ENCODE data around the gene ARMH1. TPM values are rescaled to one million over a fixed set of nuclear protein-coding genes. Genes with fewer than 3 reads are reported as not detected.
A peak's percentile ranks its signal among the peaks of the same experiment; 100 is the strongest.
"Not testable (repeated sequence)": the region's sequence is repeated elsewhere in the genome, so short reads cannot be mapped to it uniquely, and the experiment has no call there.

The ARMH1 gene
- total RNA-seq, 1 experiment from 2014 or later = 0.15 TPM

DNA sequence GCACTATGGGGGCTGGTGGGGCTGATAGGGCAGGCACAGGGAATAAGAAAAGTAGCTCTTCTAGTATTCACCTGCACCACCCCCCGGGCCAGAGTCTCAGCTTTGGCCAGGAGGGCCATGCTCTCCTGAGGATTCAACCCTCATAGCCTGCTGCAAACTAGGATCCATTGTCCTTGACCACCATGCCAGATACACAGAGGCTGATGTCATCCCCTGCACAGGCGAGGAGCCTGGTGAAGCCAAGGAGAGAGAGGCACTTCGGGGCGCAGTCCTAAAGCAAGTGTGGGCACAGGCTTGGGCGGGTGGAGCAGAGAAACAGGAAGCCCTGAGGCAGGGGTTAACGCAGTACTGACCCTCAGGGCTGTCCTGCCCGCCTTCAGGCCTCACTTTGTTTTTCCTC lies 29.7 kb upstream of the ARMH1 start:
- DNase-seq (ENCODE audit: low spot score) = no peak

DNA sequence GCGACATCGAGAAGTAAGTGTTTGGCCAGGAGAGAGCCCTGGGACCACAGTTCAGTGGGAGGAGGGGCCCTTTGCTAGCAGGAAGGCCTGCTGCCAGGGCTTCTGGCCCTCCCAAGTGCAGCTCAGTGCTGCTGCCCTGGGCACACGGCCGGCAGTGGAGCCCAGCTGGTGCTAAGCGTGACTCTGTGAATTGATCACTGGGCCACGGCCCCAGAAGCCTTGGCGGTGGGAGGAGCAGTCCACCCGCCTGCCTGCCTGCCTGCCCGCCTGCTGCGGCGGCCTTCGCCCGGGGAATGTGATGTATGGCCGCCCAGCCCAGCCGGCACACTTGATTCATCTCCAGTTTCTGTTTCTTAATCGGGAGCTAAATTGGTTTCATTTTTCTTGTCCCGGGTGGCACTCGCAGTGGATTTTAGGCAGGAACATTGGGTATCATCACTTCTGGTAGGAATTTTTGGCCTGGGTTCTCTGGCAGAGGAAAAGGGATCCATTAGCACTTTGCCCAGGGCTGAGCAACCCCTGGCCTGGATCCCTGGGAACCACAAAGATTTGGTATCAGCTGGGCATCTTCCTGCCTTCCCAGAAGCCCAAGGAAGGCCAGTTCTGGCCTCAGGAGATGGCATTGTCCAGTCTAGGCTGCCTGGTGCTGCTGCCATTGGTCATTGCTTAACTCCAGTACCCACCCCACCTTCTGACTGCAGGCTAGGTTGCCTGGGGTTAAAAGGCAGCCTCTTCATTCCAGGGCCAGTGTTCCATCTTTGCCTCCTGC lies 28.9 kb upstream of the ARMH1 start:
- DNase-seq (ENCODE audit: low spot score) = no peak

DNA sequence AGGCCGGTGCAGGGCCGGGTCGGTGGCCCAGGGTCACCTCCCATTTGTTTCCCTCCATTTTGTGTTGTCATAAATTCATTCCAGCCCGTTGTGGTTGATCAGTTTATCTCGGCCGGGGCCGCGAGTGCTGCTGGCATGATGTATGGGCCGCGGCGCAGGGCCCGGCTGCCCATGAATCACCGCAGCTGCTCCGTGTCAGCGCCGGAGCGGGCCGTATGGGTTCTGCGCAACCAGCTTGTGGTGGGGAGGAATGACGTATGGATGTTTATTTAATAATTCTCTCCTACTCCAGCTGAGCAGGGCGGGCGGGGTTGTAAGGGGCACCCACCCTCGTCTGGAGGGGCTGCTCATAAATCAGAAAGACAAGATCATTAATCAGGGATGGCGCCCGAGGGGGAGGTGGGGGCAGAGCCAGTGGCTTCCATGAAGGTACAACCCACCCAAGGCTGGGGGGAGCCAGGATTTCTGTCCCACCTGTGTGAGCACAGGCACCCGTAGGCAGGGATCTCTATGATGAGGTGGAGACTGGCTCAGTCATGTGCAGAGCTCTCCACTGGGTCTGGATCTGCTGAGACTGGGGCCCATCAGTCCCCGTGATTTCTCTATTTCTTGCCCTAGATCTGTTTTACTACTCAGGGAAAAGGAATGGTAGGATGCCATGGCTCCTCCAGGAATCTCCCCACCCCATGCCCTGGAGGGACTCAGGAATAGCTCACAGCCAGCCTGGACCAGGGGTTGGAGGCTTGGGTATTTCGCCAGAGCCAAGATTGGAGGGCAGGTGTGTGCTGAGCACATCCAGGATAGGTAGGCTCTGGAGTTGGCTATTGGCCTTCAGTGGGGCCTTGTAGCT lies 28.0 kb upstream of the ARMH1 start:
- no peak for DNase-seq (ENCODE audit: low spot score)

DNA sequence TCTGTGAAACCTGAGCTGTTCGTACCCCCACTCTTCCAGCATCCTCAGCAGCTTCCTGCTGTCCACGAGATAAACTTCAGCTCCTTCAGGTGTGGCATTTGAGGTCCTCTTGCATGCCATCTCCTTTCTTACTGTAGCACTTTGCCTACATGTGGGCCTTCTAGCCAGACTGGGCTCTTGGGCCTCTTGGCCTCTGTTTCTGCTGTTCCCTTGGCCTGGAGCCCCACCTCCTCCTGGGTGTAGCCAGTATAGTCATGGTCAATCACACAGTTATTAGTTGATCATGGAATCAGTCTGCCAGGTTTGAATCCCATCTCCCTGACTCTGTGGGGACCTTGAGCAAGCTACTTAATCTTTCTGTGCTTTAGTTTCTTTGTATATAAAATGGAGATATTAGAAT lies 26.6 kb upstream of the ARMH1 start:
- no peak for DNase-seq (ENCODE audit: low spot score)

DNA sequence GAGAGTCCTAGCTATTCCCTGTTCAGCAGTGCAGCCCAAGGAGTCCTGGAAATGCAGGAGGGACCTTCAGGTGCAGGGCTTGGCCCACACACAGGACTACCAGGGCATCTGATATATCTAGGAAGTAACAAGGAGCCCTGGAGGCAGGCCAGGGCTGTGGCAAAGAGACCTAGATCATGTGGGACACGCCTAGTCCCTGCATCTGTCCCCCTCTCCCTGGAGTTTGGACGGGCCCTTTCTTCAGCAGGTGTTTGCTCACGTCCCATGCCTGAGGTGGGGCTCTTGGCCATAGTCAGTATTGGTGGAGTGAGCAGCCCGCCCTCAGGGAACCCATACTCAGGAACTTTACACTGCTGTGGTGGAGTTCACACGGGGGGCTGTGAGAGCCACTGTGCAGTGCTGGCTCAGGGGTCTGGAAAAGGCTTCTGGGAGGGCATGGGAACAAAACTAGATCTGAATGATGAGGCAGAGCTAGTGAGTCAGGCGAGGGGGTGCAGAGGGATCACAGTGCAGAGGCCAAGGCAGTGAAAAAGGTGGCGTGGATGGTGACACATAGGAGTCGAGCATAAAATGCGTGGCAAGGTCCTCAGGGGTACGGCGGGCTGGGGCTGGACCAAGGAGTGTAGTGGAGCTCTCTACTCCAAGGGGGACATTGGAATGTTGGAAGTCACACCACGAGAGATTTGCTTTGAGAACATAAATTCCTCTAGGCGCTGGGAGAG lies 25.8 kb upstream of the ARMH1 start:
- DNase-seq (ENCODE audit: low spot score) = no peak

DNA sequence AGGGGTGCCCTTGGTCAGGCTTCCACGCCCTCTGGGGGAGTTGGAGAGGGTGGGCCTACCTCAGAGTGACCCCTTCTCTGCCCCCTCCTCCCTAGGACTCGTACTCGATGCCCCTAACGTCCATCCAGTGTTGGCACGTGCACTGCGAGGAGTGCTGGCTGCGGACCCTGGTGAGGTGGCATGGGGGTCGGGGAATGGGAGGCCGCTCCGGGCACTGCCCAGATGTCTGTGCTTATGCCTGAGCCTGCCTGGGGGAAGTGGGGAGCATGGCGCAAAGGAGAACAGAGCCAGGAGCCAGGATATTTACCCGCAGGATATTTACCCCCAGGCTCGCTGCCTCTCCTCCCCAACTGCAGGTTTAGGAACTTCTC lies 24.7 kb upstream of the ARMH1 start:
- DNase-seq (ENCODE audit: low spot score) = no peak

DNA sequence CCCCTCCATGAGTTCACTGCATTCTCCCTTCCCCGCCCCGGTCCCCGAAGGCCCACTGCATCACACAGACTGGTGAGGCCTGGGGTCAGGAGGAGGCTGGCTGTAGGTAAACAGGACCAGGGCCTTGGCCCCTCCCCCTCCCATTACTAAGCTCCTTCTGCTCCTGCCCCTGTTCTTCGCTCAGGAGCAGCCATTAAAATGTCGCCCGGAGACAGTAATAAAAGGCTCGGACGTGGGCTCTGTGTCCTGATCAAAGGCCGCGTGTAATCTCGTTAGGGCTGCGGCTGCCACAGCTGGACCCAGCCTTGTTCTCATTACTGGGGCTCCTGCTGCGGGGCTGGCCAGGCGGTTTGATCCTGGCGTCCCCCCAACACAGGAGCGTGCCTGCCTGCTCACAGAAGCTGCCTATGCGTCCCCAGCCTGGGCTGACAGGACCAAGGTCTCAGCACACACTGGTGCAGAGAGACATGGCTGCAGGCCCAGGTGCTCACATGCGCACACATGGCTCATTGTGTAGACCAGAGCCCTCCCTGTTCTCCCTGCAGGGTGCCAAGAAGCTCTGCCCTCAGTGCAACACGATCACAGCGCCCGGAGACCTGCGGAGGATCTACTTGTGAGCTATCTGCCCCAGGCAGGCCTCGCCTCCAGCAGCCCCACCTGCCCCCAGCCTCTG lies 24.2 kb upstream of the ARMH1 start:
- DNase-seq (ENCODE audit: low spot score) = no peak

DNA sequence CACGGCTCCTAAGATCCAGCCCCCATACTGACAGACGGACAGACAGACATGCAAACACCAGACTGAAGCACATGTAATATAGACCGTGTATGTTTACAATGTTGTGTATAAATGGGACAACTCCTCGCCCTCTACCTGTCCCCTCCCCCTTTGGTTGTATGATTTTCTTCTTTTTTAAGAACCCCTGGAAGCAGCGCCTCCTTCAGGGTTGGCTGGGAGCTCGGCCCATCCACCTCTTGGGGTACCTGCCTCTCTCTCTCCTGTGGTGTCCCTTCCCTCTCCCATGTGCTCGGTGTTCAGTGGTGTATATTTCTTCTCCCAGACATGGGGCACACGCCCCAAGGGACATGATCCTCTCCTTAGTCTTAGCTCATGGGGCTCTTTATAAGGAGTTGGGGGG lies 23.4 kb upstream of the ARMH1 start:
- DNase-seq (ENCODE audit: low spot score) = no peak

DNA sequence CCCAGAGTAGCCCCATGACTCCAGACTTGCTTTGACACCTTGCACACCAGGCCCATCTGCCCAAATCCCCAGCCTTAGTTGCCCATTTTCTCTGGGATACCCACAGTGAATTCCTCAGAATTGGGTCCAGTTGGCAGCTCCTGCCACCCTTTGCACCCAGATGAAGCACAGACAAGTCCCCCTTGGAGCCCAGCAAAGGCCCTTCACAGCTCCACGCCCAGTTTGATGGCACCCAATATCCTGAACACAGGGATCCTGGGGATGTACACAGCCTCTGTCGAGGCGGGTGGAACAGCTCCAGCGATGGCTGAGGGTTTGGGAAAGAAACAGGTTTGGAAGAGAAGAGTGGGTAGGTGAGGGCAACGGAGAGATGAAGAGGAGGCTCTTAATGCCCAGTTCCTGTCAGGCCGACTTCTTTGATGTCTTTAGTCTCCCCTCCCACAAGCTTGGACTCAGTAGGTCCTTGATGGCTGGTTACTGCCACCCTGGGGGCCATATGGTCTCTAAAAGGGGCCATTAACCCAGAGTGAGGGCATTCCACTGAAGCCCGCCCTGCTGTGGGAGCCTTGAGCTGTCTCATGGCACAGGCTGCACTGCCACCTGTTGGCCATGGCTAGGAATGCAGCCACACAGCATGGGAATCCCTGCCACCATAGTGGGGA lies 21.9 kb upstream of the ARMH1 start:
- DNase-seq (ENCODE audit: low spot score) = peak; percentile 87

DNA sequence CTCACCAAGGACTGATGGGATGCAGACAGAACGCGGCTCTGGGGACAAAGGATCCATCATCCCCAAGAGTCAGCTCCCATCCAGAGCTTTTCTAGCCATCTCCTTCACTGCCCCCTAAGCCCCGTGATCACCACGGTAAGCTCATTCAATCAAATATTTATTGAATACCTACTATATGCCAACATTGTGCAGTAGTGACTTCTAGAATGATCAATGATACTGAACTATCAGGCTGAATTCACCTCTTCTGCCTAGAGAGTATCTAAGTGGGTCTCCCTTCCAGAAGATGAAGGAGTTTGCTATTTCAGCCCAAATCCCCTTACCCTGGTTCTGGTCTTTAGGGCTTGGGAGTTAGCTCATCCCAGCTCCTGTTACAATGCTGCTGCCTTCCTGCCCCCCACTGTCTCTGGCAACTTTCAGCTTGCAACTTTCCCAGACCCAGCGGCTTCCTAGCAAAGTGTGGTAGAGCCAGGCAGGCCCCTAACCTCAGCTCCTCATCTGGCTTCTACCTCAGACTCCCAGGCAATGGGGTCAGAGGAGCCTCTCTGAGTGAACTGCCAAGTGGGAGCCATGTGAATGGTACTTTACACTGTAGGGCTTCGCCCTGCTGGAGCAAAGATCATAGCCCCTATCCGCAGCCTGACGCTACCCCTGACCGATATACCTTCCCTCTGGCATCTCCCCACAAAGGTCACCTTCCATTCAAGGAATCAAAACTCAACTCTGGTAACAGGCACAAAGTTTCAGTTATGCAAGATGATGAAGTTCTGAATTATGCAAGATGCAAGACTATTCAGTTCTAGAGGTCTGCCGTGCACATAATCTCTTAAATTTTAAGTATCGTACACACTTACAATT lies 21.2 kb upstream of the ARMH1 start:
- no peak for DNase-seq (ENCODE audit: low spot score)

DNA sequence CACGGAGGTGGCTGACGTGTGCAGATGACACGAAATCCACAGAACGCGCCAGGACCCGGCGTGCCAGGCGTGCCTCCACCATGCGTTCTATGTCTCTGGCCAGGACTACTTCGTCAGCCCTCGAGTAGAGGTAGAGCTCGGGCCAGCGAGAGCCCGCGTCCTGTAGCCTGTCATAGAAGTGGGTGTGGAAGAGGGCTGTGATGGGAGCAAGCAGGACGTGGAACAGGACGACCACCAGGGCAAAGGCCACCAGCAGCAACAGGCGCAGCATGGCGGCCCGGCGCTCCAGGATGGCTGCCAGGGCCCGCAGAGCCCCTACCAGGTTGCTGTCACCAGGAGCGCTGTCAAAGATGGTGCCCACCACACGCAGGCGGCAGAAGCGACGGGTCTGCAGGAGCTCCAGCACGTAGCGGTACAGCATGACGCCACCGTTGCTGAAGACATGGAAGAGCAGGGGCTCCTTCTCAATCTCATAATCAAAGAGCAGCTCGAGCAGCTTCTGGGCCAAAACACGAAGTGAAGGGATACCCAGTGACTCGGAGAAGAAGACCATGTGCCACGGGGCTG lies 19.8 kb upstream of the ARMH1 start:
- no peak for DNase-seq (ENCODE audit: low spot score)

DNA sequence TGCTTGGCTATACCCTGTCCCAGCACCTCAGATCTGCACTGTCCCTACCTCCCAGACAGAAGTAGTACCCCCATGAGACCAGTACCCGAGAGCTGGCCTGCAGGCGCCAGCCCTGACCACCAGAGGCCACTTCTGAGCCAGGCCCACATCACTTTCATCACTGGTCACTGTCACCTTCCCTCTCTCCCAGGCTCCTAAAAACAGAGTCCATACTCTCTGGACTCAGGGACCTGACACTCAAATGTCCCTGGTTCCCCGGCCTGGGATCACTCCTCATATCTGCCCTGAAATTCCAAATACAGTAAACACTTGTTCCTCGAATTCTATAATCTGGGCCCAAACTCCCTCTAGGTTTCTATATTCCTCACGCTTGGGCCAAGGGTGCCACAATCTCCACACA lies 18.9 kb upstream of the ARMH1 start:
- peak; percentile 45 for DNase-seq (ENCODE audit: low spot score)

DNA sequence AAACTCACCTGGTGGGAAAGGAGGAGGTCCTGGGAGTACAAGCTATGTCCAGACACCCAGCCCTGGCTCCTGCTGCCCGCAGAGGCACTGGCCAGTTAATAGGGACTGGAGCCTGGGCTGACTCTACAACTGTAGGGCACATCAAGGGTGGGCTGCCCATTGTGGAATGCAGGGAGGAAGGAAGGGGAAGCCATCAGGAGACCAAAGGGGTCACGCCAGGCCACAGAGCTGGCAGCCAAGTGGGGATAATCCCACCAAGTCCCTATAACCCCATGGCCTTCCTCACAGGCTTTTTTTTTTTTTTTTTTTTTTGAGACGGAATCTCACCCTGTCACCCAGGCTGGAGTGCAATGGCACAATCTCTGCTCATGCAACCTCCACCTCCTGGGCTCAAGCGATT lies 14.9 kb upstream of the ARMH1 start:
- DNase-seq (ENCODE audit: low spot score) = no peak

DNA sequence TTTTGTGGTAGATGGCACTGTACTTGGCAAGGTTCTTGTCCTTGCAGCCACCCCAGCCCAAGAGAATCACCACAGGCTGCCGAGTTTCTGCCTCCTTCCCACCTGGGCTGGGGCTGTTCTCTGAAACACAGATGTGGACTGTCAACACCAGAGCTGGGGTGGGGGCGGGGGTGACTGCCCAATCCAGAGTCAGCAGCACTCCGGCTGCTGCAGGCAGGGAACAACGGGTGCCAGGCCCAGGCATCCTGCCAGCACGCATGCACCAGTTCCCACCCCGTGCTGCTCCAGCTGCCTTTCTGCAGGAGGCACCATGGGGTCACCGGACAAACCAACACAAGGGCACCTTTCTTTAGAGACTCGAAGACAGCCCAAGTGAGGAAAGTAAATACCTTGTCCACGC lies 14.3 kb upstream of the ARMH1 start:
- DNase-seq (ENCODE audit: low spot score) = peak; percentile 21

DNA sequence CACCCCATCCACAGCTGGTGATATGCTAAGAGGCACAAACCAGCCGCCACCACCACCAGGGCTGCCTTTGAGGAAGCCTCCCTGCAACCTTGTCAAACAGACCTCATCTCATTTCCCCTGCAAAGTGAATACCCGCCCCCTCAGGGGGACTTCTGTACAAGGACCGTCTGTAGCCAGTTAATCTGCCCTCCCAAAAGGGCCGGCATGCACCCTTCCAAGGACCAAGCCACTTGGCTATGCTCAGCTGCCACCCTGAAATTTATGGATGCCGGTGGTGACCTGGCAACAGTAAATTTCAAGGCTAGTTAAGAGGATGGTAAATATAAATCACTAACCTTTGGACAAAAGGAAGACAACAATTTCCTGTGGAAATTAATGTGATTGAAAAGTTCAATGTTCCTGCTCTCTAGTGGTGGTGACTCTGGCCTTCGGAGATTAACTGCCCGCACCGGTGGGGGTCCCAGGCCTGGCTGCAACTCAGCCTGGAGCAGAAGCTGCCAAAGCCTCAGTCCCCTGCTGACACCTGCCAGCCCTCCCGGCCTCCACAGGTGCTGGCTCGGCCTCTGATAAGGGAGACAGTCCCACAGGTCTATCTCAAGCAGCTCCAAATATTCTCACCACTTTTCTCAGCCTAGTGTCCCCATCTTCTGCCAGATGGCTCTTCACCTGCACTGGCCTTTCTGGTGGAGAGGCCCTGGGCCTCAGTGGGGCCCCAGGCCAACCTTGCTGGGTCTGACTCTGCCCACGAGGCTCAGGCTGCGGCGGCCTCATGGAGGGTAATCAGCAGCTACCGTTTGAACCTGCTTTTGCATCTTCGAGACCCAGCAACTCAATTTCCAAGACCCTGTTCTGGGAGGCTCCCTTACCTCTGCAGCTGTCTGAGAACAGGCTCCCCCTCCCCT lies 12.5 kb upstream of the ARMH1 start:
- DNase-seq (ENCODE audit: low spot score) = no peak

DNA sequence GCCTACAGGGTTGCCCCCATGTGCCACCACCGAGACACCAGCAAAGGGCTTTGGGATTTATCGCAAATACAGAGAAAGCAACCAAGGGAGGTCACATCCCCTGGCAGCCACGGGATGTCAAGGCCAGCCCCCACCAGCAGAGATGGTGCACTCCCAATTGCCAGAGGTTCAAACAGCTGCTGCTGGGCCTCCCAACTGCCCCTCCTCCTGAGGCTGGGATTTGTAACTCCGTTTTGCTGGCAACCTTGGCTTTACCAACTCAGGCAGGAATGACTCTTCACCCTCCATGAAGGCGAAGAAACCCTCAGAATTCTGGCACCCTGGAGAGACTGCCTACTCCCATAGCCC lies 11.9 kb upstream of the ARMH1 start:
- no peak for DNase-seq (ENCODE audit: low spot score)

DNA sequence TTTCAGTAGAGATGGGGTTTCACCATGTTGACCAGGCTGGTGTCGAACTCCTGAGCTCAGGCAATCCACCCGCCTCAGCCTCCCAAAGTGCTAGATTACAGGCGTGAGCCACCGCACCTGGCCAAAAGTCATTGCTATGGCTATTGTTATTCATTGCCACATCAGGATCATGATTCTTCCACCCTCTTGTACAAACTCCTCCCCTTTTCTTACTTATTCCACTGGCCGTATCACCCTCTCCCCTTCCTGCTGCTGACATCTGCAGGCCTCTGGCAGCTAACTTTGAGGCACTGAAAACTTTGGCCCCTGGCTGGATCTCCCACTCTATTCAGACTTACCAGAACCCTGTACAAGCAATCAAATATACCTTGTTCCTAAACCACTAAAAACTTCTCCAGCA lies 11.1 kb upstream of the ARMH1 start:
- DNase-seq (ENCODE audit: low spot score) = no peak

DNA sequence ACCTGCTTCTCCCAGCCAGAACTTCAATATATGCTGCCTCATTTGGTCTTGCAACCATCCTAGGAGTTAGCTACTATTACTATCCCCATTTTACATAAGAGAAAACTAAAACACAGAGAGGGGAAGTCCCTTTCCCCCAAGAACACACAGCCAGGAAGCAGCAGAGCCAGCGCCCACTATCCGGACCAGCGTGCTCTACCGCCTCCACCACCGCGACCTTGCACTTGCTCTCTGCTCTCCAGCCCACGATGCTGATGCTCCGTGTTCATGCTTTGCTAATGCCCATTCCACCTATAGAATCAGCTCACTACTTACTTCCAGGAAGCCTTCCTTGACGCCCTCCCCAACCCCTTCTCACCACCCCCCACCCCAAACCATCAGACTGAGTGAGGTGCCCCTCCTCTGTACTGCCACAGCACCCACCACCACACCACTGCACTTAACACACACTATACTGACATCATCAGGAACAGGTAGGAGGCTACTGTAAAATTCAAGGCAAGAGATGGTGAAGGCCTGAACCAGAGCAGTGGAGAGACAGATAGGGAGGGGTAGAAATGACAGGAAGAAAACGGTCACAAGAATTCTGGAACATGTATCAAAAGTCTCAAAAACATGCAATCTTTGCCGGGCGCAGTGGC lies 9.7 kb upstream of the ARMH1 start:
- DNase-seq (ENCODE audit: low spot score) = no peak

DNA sequence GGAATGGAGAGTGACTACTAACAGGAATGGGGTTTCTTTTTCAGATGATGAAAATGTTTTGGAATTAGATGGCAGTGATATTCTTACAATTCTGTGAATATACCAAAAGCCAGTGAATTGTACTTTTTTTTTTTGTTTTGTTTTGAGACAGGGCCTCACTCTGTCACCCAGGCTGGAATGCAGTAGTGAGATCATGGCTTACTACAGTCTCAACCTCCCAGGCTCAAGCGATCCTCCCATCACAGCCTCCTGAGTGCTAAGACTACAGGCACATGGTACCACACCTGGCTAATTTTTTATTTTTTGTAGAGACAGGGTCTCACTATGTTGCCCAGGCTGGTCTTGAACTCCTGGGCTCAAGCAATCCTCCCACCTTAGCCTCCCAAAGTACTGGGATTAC lies 7.8 kb upstream of the ARMH1 start:
- not testable (repeated sequence) for DNase-seq (ENCODE audit: low spot score)
